HG02571 (cell line): ENCODE results near the gene ZNF487.

Source experiments
- ATAC-seq: cut with Tn5 transposase; IDR thresholded peaks from one replicate; pipeline ENCODE4 v1.9.1; 2021; ENCODE audit warnings: mild to moderate bottlenecking, moderate library complexity; ENCODE audit not compliant: unreplicated experiment

The ZNF487 gene

DNA sequence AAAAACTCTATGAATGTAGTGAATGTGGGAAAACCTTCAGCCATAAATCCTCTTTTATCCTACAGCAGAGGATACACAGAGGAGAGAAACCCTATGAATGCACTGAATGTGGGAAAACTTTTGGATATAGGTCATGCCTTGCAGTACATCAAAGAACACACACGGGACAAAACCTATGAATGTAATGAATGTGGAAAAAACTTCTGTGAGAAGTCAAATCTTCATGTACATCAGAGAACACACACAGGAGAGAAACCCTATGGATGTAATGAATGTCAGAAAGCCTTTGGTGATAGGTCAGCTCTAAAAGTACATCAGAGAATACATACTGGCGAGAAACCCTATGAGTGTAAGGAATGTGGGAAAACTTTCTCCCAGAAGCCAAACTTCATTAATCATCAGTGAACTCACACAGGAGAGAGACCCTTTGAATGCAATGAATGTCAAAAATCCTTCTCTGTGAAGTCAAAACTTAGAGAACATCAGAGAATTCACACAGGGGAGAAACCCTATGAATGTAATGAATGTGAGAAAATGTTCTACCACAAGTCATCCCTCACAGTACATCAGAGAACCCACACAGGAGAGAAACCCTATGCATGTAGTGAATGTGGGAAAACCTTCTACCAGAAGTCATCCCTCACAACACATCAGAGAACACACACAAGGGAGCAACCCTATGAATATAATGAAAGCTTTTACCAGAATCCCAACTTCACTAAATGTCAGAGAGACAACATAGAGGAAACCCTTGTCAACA is 45.6 kb downstream of the ZNF487 start:
- no peak for ATAC-seq

DNA sequence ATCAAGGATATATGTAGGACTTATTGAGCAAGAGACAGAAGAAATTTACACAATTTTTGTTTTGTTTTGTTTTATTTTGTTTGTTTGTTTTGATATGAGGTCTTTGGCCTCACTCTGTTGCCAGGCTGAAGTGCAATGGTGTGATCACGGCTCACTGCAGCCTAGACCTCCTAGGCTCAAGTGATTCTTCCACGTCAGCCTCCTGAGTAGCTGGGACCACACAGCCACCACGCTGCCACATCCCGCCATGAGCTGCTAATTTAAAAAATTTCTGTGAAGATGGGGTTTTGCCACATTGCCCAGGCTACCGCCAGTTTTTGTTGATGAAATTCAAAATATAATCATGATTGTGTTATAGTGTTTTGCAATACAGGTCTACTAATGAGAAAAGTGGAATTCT is 54.9 kb downstream of the ZNF487 start:
- ATAC-seq = no peak

DNA sequence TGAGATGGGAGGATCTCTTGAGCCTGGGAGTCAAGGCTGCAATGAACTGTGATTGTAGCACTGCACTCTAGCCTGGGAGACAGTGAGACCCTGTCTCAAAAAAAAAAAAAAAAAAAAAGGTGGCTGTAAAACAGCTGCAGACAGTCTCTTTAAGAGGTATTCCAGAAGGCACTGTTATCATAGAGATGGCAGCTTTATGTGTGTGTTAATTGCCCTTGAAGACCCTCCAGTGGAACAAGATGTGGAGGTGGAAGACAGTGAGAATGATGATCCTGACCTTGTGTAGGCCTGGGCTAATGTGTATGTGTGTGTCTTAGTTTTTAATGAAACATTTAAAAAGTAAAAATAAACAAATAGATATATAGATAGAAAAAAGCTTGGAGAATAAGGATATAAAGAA is 66.0 kb downstream of the ZNF487 start:
- ATAC-seq = no peak

DNA sequence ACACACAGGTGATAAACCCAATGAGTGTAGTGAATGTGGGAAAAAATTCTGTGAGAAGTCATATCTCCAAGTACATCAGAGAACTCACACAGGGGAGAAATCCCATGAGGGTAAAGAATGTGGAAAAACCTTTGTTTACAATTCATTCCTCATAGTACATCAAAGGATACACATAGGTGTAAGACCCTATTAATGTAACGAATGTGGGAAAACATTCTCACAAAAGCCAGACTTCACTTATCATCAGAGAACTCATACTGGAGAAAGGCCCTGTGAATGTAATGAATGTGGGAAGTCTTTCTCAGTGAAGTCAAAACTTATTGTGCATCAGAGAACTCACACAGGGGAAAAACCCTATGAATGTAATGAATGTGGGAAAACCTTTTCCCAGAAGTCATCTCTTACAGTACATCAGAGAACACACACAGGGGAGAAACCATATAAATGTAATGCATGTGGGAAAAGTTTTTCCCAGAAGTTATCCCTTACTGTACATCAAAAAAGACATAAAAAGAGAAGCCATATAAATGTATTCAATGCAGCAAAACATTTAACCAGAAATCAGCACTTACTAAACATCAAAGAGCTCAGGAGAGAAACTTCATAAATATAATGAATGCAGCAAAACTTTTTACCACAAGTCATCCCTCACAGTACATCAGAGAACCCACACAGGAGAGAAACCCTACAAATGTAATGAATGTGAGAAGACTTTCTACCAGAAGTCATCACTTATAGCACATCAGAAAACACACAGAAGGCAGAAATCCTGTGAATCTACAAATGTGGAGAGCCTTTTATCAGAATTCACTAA is 87.7 kb downstream of the ZNF487 start:
- no peak for ATAC-seq
